ENCODE data around the gene DDX21.

DNA sequence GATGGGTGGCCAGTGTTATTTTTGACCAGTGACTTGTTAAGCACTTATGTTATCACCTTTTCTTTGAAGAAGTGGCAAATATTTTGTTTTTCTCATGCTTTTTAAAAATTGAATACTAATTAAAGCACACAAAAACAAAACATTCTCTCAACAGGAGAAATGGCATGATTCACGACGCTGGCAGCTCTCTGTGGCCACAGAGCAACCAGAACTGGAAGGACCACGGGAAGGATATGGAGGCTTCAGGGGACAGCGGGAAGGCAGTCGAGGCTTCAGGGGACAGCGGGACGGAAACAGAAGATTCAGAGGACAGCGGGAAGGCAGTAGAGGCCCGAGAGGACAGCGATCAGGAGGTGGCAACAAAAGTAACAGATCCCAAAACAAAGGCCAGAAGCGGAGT, 26.4 kb downstream of the DDX21 start:
- TF ChIP-seq, protein P1, sequence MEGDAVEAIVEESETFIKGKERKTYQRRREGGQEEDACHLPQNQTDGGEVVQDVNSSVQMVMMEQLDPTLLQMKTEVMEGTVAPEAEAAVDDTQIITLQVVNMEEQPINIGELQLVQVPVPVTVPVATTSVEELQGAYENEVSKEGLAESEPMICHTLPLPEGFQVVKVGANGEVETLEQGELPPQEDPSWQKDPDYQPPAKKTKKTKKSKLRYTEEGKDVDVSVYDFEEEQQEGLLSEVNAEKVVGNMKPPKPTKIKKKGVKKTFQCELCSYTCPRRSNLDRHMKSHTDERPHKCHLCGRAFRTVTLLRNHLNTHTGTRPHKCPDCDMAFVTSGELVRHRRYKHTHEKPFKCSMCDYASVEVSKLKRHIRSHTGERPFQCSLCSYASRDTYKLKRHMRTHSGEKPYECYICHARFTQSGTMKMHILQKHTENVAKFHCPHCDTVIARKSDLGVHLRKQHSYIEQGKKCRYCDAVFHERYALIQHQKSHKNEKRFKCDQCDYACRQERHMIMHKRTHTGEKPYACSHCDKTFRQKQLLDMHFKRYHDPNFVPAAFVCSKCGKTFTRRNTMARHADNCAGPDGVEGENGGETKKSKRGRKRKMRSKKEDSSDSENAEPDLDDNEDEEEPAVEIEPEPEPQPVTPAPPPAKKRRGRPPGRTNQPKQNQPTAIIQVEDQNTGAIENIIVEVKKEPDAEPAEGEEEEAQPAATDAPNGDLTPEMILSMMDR (IDR thresholded peaks at IDR 0.05; ENCODE audit: extremely low read depth in 1 of 2, insufficient read depth in 1 of 2, low read depth in 1 of 2, low read length in 2 of 2), result no peak
- TF ChIP-seq POLR2A (IDR thresholded peaks at IDR 0.05; ENCODE audit: low read depth, low read length) (no peak), POLR2AphosphoS5 (IDR thresholded peaks at IDR 0.05; ENCODE audit: insufficient read depth, low read depth, low read length) (no peak), EZH2 (IDR thresholded peaks at IDR 0.05; ENCODE audit: borderline replicate concordance, low read depth, low read length, severe bottlenecking) (no peak), MYC (IDR thresholded peaks at IDR 0.05; ENCODE audit: low read depth, low read length) (no peak), FOS (IDR thresholded peaks at IDR 0.05; ENCODE audit: borderline replicate concordance, insufficient read depth, low read length) (no peak)
- TF ChIP-seq, protein P2, sequence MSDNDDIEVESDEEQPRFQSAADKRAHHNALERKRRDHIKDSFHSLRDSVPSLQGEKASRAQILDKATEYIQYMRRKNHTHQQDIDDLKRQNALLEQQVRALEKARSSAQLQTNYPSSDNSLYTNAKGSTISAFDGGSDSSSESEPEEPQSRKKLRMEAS (IDR thresholded peaks at IDR 0.05; ENCODE audit: insufficient read depth, insufficient read length), result no peak

Measured in endothelial cell of umbilical vein (primary cell).